ENCODE data around the gene CDK14.
"Not testable (repeated sequence)": the region's sequence is repeated elsewhere in the genome, so short reads cannot be mapped to it uniquely, and the experiment has no call there.

Gene CDK14

DNA sequence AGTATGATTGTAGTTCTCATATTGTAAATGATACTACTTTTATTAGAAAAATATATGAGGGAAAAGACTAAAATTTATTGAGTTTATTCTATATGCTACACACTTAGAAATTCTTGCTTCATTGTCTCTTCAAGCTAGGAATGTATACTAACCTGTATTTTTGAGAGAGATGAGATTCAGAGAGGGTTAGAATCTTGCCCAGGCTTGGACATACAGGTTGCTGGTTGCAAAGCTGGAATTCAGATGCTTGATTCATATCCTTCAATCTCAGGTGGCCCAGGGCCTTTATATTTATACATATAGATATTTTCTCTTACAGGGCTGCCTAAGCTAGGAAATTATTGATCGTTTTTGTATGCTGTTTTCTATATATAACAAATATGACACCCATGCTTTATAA, 324.2 kb downstream of the CDK14 start:
- no peaks in the 10 kb centered on the region for H3K27me3 ChIP-seq (ENCODE audit: insufficient read depth, low read length, poor library complexity)
- H3K27ac ChIP-seq (ENCODE audit: low read length) = no peak overlapping the region
- no peak overlapping the region for H3K4me3 ChIP-seq (ENCODE audit: low read depth in 1 of 2, low read length in 2 of 2)
- H3K79me2 ChIP-seq (ENCODE audit: insufficient read depth, low read length) = no peaks in the 10 kb centered on the region
- H3K4me2 ChIP-seq (ENCODE audit: insufficient read depth, low read length) = no peak overlapping the region
- H4K20me1 ChIP-seq (ENCODE audit: insufficient read depth, low read length) = no peaks in the 10 kb centered on the region
- no peak for DNase-seq
- ATAC-seq (ENCODE audit: insufficient read depth, low read depth) = no peak
- no peak overlapping the region for H3K9ac ChIP-seq (ENCODE audit: low read depth, low read length)
- H3K9me3 ChIP-seq (ENCODE audit: insufficient read depth, low read length, severe bottlenecking) = no peaks in the 10 kb centered on the region
- no peaks in the 10 kb centered on the region for H3K36me3 ChIP-seq (ENCODE audit: insufficient read depth, low read length)
- TF ChIP-seq EZH2 (IDR thresholded peaks at IDR 0.05; ENCODE audit: borderline replicate concordance, low read depth, low read length, severe bottlenecking) = no peak
- TF ChIP-seq, protein P1, sequence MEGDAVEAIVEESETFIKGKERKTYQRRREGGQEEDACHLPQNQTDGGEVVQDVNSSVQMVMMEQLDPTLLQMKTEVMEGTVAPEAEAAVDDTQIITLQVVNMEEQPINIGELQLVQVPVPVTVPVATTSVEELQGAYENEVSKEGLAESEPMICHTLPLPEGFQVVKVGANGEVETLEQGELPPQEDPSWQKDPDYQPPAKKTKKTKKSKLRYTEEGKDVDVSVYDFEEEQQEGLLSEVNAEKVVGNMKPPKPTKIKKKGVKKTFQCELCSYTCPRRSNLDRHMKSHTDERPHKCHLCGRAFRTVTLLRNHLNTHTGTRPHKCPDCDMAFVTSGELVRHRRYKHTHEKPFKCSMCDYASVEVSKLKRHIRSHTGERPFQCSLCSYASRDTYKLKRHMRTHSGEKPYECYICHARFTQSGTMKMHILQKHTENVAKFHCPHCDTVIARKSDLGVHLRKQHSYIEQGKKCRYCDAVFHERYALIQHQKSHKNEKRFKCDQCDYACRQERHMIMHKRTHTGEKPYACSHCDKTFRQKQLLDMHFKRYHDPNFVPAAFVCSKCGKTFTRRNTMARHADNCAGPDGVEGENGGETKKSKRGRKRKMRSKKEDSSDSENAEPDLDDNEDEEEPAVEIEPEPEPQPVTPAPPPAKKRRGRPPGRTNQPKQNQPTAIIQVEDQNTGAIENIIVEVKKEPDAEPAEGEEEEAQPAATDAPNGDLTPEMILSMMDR (IDR thresholded peaks at IDR 0.05; ENCODE audit: borderline replicate concordance, extremely low read depth, low read length, poor library complexity, severe bottlenecking) = no peak
- H3K4me1 ChIP-seq (ENCODE audit: insufficient read depth, low read length) = no peaks in the 10 kb centered on the region
- H2AFZ ChIP-seq (ENCODE audit: low read depth, low read length) = no peak overlapping the region

DNA sequence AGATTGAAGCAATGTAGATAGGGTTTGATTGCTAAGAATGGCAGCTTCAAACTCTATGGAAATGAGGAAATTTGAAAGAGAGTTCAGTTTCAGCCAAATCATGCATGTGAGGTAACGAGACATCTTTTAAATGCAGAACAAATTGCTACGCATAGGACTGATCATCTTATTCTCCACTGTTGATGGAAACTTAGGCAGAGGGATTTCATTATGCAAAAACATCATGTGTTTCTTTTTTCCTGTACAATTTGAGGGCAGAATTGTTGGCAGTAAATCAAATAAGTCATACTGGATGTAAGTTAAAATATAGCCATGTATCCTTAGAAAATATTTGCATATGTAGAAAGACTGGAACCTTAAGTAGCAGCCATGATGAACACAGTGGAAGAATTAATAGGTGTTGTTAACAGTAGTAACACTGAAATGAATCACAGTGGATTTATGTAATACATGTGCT, 327.4 kb downstream of the CDK14 start:
- DNase-seq = no peak
- H3K9ac ChIP-seq (ENCODE audit: low read depth, low read length) = no peak overlapping the region
- H3K4me3 ChIP-seq (ENCODE audit: low read depth in 1 of 2, low read length in 2 of 2) = no peak overlapping the region
- no peaks in the 10 kb centered on the region for H3K79me2 ChIP-seq (ENCODE audit: insufficient read depth, low read length)
- H4K20me1 ChIP-seq (ENCODE audit: insufficient read depth, low read length) = no peaks in the 10 kb centered on the region
- H3K4me1 ChIP-seq (ENCODE audit: insufficient read depth, low read length) = no peaks in the 10 kb centered on the region
- no peak overlapping the region for H2AFZ ChIP-seq (ENCODE audit: low read depth, low read length)
- H3K27me3 ChIP-seq (ENCODE audit: insufficient read depth, low read length, poor library complexity) = no peaks in the 10 kb centered on the region
- no peak overlapping the region for H3K27ac ChIP-seq (ENCODE audit: low read length)
- H3K4me2 ChIP-seq (ENCODE audit: insufficient read depth, low read length) = no peak overlapping the region
- ATAC-seq (ENCODE audit: insufficient read depth, low read depth) = no peak
- TF ChIP-seq EZH2 (IDR thresholded peaks at IDR 0.05; ENCODE audit: borderline replicate concordance, low read depth, low read length, severe bottlenecking) = no peak
- TF ChIP-seq, protein P1 (IDR thresholded peaks at IDR 0.05; ENCODE audit: borderline replicate concordance, extremely low read depth, low read length, poor library complexity, severe bottlenecking) = no peak
- no peaks in the 10 kb centered on the region for H3K9me3 ChIP-seq (ENCODE audit: insufficient read depth, low read length, severe bottlenecking)
- no peaks in the 10 kb centered on the region for H3K36me3 ChIP-seq (ENCODE audit: insufficient read depth, low read length)

DNA sequence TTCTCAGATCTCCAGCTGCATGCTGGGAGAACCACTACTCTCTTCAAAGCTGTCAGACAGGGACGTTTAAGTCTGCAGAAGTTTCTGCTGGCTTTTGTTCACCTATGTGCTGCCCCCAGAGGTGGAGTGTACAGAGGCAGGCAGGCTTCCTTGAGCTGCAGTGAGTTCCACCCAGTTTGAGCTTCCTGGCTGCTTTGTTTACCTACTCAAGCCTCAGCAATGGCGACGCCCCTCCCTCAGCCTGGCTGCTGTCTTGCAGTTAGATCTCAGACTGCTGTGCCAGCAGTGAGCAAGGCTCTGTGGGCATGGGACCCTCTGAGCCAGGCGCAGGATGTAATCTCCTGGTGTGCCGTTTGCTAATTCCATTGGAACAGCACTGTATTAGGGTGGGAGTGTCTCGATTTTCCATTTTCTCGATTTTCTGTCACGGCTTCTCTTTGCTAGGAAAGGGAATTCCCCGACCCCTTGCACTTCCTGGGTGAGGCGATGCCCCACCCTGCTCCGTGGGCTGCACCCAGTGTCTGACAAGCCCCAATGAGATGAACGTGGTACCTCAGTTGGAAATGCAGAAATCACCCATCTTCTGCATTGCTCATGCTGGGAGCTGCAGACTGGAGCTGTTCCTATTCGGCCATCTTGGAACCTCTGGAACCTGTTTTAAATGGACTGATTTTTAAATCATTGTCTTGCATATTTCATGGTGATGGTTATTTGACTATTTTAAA, 332.7 kb downstream of the CDK14 start:
- H3K36me3 ChIP-seq (ENCODE audit: insufficient read depth, low read length); H4K20me1 ChIP-seq (ENCODE audit: insufficient read depth, low read length); H3K4me2 ChIP-seq (ENCODE audit: insufficient read depth, low read length); H3K27me3 ChIP-seq (ENCODE audit: insufficient read depth, low read length, poor library complexity); H3K79me2 ChIP-seq (ENCODE audit: insufficient read depth, low read length); ATAC-seq (ENCODE audit: insufficient read depth, low read depth); H3K4me1 ChIP-seq (ENCODE audit: insufficient read depth, low read length); H3K27ac ChIP-seq (ENCODE audit: low read length); H3K9me3 ChIP-seq (ENCODE audit: insufficient read depth, low read length, severe bottlenecking); H2AFZ ChIP-seq (ENCODE audit: low read depth, low read length); H3K9ac ChIP-seq (ENCODE audit: low read depth, low read length); H3K4me3 ChIP-seq (ENCODE audit: low read depth in 1 of 2, low read length in 2 of 2): not testable (repeated sequence)
- peak; percentile 6 for DNase-seq

DNA sequence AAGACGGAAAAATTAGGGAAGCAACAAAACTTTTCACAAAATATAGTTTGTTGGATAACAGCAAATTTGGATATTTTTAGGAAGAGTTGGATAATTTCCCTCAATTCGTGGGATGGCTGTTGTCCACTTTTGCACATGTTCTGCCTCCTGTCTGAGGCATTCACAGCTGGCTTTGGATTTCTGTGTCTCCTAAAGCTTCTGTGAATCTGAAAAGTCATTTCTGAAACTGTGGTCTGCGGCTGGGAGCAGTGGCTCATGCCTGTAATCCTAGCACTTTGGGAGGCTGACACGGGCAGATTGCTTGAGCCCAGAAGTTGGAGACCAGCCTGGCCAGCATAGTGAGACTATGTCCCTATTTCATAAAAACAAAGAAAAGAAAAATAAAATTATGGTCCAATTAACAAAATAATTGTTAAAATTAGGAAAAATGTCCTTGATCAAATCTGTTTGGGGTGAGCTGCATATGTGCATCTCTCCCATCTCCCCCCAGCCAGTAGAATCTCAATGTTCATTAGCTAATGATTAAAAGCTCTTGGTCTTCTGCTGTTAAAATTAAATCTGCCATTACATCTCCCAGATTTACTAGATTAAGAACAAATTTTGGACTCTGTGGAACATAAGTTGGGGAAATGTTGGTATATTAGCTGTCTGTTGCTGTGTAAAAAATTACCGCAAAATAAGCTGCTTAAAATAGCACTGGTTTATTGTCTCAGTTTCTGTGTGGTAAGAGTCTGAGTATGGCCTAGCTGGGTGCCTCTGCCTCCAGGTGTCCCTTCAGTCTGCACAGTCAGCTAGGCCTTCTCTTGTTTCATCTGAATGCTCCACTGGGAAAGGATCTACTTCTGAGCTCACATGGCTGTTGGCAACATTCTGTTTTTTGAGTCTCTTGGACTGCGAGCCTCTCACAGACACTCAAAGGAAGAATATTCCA, 336.1 kb downstream of the CDK14 start:
- Histone ChIP-seq H3K27ac (ENCODE audit: low read length) (no peak overlapping the region), H3K9me3 (ENCODE audit: insufficient read depth, low read length, severe bottlenecking) (no peaks in the 10 kb centered on the region), H3K4me2 (ENCODE audit: insufficient read depth, low read length) (no peak overlapping the region), H4K20me1 (ENCODE audit: insufficient read depth, low read length) (no peaks in the 10 kb centered on the region), H3K36me3 (ENCODE audit: insufficient read depth, low read length) (no peaks in the 10 kb centered on the region), H3K4me3 (ENCODE audit: low read depth in 1 of 2, low read length in 2 of 2) (no peak overlapping the region), H3K4me1 (ENCODE audit: insufficient read depth, low read length) (no peaks in the 10 kb centered on the region), H3K79me2 (ENCODE audit: insufficient read depth, low read length) (no peaks in the 10 kb centered on the region), H3K27me3 (ENCODE audit: insufficient read depth, low read length, poor library complexity) (no peaks in the 10 kb centered on the region), H2AFZ (ENCODE audit: low read depth, low read length) (no peak overlapping the region), H3K9ac (ENCODE audit: low read depth, low read length) (no peak overlapping the region)
- no peak for TF ChIP-seq EZH2 (IDR thresholded peaks at IDR 0.05; ENCODE audit: borderline replicate concordance, low read depth, low read length, severe bottlenecking)
- no peak for ATAC-seq (ENCODE audit: insufficient read depth, low read depth)
- DNase-seq = no peak

Data from DND-41 (cell line).